Neural progenitor cell (in vitro differentiated cells): ENCODE data around the gene CDH10.

Experiments used
- CTCF ChIP-seq: fragments of 200-600 bp; sonication (generic); IDR thresholded peaks from 2 replicates; pipeline ENCODE4 v1.5.1; 2017; ENCODE audit warnings: antibody characterized with exemption, mild to moderate bottlenecking
- EZH2 ChIP-seq: fragments of 200-600 bp; sonication (generic); IDR thresholded peaks from 2 replicates; pipeline ENCODE4 v1.6.1; 2017; ENCODE audit warnings: antibody characterized with exemption, mild to moderate bottlenecking, moderate library complexity

- no peak for TF ChIP-seq EZH2
- no peak for TF ChIP-seq CTCF
Measured at GRCh38 chr5:24591426-24591825, 53.4 kb downstream of the CDH10 start.
